Esophagus squamous epithelium (tissue), 5 donors: ENCODE data around the gene EXPH5. TPM values are rescaled to one million over a fixed set of nuclear protein-coding genes. Genes with fewer than 3 reads are reported as not detected.
A peak's percentile ranks its signal among the peaks of the same experiment; 100 is the strongest.

ENCODE experiments used
- DNase-seq: peaks from one replicate; lab custom pipeline; 2025; lab: John Stamatoyannopoulos, UW
- H3K27ac ChIP-seq, 4 donors: fragments of 200-600 bp; sonication (generic); one replicate each; pipeline ENCODE4 v1.5.1; 2016 to 2019; ENCODE audit warnings: mild to moderate bottlenecking in 1 of 4
- H3K27me3 ChIP-seq, 4 donors: fragments of 200-600 bp; sonication (generic); 1 replicate in 3 of 4; 2 replicates in 1 of 4; pipeline versions ENCODE4 v1.5.1 to v1.6.0; 2017 to 2021; ENCODE audit warnings: antibody characterized with exemption in 1 of 4
- H3K36me3 ChIP-seq, 3 donors: fragments of 200-600 bp; sonication (generic); one replicate each; pipeline ENCODE4 v1.5.1; 2016 to 2019
- H3K4me1 ChIP-seq, 3 donors: fragments of 200-600 bp; sonication (generic); one replicate each; pipeline ENCODE4 v1.5.1; 2017 to 2019
- H3K4me3 ChIP-seq, 4 donors: fragments of 200-600 bp; sonication (generic); 1 replicate in 3 of 4; 2 replicates in 1 of 4; pipeline ENCODE4 v1.5.1; 2016 to 2019; ENCODE audit warnings: mild to moderate bottlenecking in 2 of 4, moderate library complexity in 1 of 4
- H3K9me3 ChIP-seq, 3 donors: fragments of 200-600 bp; sonication (generic); one replicate each; pipeline ENCODE4 v1.5.1; 2016 to 2019
- CTCF ChIP-seq, 6 experiments: fragments of 450-650 bp in 4 of 6; fragments of 200-600 bp in 2 of 6; sonication (generic) in 2 of 6; IDR thresholded peaks; one replicate each; pipeline ENCODE4 v1.5.1; 2016 to 2019; ENCODE audit warnings: antibody characterized with exemption in 6 of 6, mild to moderate bottlenecking in 4 of 6, moderate library complexity in 4 of 6
- POLR2A ChIP-seq, 4 donors: fragments of 450-650 bp; IDR thresholded peaks; one replicate each; pipeline ENCODE4 v1.6.1; 2017; ENCODE audit warnings: antibody characterized with exemption in 4 of 4, mild to moderate bottlenecking in 4 of 4, moderate library complexity in 3 of 4
- WGBS, 2 donors: methylation state at CpG; one replicate each; pipeline ENCODE4 v1.1.5; 2018; 5-methylcytosine and 5-hydroxymethylcytosine counted together
- intact Hi-C: fragments of 100-400 bp; cut with DNase I; formaldehyde crosslinking; loops from one replicate; pipeline ENCODE4 v1.15.0; 2022
- total RNA-seq, 4 donors: library from RNA; depleted of rRNA; stranded (reverse); fragments of >200 nt; gene quantifications; one replicate each; pipeline ENCODE4 v1.1.0, GENCODE V29; 2016
- donor health status: DM: yes; HTN: yes; CAD: no.

EXPH5 gene
- total RNA-seq, 4 donors from 2014 or later, result 23.4 to 36.7 (median 26.7) TPM

GRCh38 chr11:108495326-108495725 lies 98.2 kb downstream of the EXPH5 start:
- peak overlapping the region in 3 of 4 donors; percentile 47 to 99 (median 95) for H3K27ac ChIP-seq
- 61 to 67% methylated on average over 3 of the region's 3 CpGs for WGBS, 2 donors

GRCh38 chr11:108494182-108494581 lies 99.4 kb downstream of the EXPH5 start:
- Histone ChIP-seq H3K27ac (peak overlapping the region in 2 of 4 donors; percentile 18 to 95), H3K9me3 (no peaks in the 10 kb centered on the region), H3K36me3 (peaks cover 0 to 17% (median 7%) of the 10 kb centered on the region in 3 donors), H3K27me3 (no peaks in the 10 kb centered on the region), H3K4me1 (peaks cover 23 to 50% (median 26%) of the 10 kb centered on the region in 3 donors), H3K4me3 (no peak overlapping the region)
- intact Hi-C loops, result no loop called here
- WGBS, 2 donors, result 54 to 59% methylated on average over 6 of the region's 6 CpGs
- TF ChIP-seq CTCF (IDR thresholded peaks at IDR 0.05), result no peak
- TF ChIP-seq POLR2A (IDR thresholded peaks at IDR 0.05), result no peak
- DNase-seq, result no peak

More at GRCh38 chr11:108495326-108495725, 98.2 kb downstream of the EXPH5 start:
- H3K36me3 ChIP-seq, result peaks cover 0 to 6% (median 0%) of the 10 kb centered on the region in 3 donors
- H3K4me3 ChIP-seq, result no peak overlapping the region
- TF ChIP-seq CTCF (IDR thresholded peaks at IDR 0.05) (no peak), POLR2A (IDR thresholded peaks at IDR 0.05) (no peak)
- intact Hi-C loops, result no loop called here
- H3K4me1 ChIP-seq, result peaks cover 30 to 61% (median 30%) of the 10 kb centered on the region in 3 donors
- H3K27me3 ChIP-seq, result no peaks in the 10 kb centered on the region
- H3K9me3 ChIP-seq, result no peaks in the 10 kb centered on the region
- no peak for DNase-seq

GRCh38 chr11:108491936-108492335 lies 101.6 kb downstream of the EXPH5 start:
- peaks cover 0 to 40% (median 7%) of the 10 kb centered on the region in 3 donors for H3K36me3 ChIP-seq
- WGBS, 2 donors, result 91 to 93% methylated on average over 3 of the region's 3 CpGs
- no peaks in the 10 kb centered on the region for H3K9me3 ChIP-seq
- no peak overlapping the region for H3K4me3 ChIP-seq
- no peak for TF ChIP-seq POLR2A (IDR thresholded peaks at IDR 0.05)
- TF ChIP-seq CTCF (IDR thresholded peaks at IDR 0.05), result no peak
- H3K27ac ChIP-seq, result no peak overlapping the region
- peaks cover 15 to 31% (median 17%) of the 10 kb centered on the region in 3 donors for H3K4me1 ChIP-seq
- no peaks in the 10 kb centered on the region for H3K27me3 ChIP-seq
- intact Hi-C loops, result no loop called here
- no peak for DNase-seq

GRCh38 chr11:108486828-108487227 lies 106.7 kb downstream of the EXPH5 start:
- H3K36me3 ChIP-seq, result peaks cover 0 to 91% (median 7%) of the 10 kb centered on the region in 3 donors
- no peak overlapping the region for H3K27ac ChIP-seq
- no peaks in the 10 kb centered on the region for H3K9me3 ChIP-seq
- intact Hi-C loops, result no loop called here
- H3K4me3 ChIP-seq, result no peak overlapping the region
- TF ChIP-seq CTCF (IDR thresholded peaks at IDR 0.05), result no peak
- no peak for TF ChIP-seq POLR2A (IDR thresholded peaks at IDR 0.05)
- no peak for DNase-seq
- no peaks in the 10 kb centered on the region for H3K27me3 ChIP-seq
- H3K4me1 ChIP-seq, result no peaks in the 10 kb centered on the region
- WGBS, 2 donors, result 93 to 95% methylated on average over 3 of the region's 3 CpGs

- peaks cover 0 to 96% (median 7%) of the 10 kb centered on the region in 3 donors for H3K36me3 ChIP-seq
- WGBS, 2 donors, result 98% methylated on average over 3 of the region's 3 CpGs
- no peaks in the 10 kb centered on the region for H3K4me1 ChIP-seq
- TF ChIP-seq POLR2A (IDR thresholded peaks at IDR 0.05) (no peak), CTCF (IDR thresholded peaks at IDR 0.05) (no peak)
- DNase-seq, result no peak
- no peak overlapping the region for H3K4me3 ChIP-seq
- no peaks in the 10 kb centered on the region for H3K9me3 ChIP-seq
- no peaks in the 10 kb centered on the region for H3K27me3 ChIP-seq
- intact Hi-C loops, result no loop called here
- no peak overlapping the region for H3K27ac ChIP-seq
Observed at GRCh38 chr11:108486331-108486730, 107.2 kb downstream of the EXPH5 start.
